ENCODE measurements around the gene BABAM2.

DNA sequence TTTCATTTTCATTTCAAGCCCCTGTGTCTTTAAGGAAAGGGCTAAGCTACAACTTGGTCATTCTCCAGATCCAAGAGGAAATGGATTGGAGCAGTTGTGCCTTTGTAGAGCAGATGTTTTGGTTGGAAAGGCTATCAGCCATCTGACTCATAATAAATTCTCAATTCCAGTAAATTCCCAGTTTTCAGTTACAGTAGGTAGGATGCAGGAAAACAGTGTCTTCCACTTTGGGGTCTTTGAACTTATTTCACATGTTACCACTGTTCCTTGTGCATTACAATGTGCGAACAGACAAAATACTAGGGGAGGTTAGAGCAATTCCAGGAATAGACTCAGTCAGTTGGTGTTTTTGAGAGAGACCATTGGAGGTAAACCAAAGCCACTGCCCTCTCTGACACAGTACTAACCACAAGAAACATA is 211.9 kb downstream of the BABAM2 start:
- TF ChIP-seq ZNF549 (tag by site-specific recombination; IDR thresholded peaks at IDR 0.05), result no peak
- TF ChIP-seq MYNN (tag by site-specific recombination; IDR thresholded peaks at IDR 0.05; ENCODE audit: borderline replicate concordance), result no peak
- TF ChIP-seq, protein P1, sequence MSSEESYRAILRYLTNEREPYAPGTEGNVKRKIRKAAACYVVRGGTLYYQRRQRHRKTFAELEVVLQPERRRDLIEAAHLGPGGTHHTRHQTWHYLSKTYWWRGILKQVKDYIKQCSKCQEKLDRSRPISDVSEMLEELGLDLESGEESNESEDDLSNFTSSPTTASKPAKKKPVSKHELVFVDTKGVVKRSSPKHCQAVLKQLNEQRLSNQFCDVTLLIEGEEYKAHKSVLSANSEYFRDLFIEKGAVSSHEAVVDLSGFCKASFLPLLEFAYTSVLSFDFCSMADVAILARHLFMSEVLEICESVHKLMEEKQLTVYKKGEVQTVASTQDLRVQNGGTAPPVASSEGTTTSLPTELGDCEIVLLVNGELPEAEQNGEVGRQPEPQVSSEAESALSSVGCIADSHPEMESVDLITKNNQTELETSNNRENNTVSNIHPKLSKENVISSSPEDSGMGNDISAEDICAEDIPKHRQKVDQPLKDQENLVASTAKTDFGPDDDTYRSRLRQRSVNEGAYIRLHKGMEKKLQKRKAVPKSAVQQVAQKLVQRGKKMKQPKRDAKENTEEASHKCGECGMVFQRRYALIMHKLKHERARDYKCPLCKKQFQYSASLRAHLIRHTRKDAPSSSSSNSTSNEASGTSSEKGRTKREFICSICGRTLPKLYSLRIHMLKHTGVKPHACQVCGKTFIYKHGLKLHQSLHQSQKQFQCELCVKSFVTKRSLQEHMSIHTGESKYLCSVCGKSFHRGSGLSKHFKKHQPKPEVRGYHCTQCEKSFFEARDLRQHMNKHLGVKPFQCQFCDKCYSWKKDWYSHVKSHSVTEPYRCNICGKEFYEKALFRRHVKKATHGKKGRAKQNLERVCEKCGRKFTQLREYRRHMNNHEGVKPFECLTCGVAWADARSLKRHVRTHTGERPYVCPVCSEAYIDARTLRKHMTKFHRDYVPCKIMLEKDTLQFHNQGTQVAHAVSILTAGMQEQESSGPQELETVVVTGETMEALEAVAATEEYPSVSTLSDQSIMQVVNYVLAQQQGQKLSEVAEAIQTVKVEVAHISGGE (tag by site-specific recombination; conservative IDR thresholded peaks at IDR 0.05; ENCODE audit: low read depth), result no peak
- no peak for TF ChIP-seq ZNF19 (tag by site-specific recombination; IDR thresholded peaks at IDR 0.05; ENCODE audit: low read depth)
- TF ChIP-seq ZNF274 (IDR thresholded peaks at IDR 0.05; ENCODE audit: low read length), result no peak
- TF ChIP-seq ZNF274 (tag by site-specific recombination; IDR thresholded peaks at IDR 0.05; ENCODE audit: borderline replicate concordance), result no peak
- no peak for TF ChIP-seq PRDM1 (tag by site-specific recombination; IDR thresholded peaks at IDR 0.05)
- TF ChIP-seq, protein P2, sequence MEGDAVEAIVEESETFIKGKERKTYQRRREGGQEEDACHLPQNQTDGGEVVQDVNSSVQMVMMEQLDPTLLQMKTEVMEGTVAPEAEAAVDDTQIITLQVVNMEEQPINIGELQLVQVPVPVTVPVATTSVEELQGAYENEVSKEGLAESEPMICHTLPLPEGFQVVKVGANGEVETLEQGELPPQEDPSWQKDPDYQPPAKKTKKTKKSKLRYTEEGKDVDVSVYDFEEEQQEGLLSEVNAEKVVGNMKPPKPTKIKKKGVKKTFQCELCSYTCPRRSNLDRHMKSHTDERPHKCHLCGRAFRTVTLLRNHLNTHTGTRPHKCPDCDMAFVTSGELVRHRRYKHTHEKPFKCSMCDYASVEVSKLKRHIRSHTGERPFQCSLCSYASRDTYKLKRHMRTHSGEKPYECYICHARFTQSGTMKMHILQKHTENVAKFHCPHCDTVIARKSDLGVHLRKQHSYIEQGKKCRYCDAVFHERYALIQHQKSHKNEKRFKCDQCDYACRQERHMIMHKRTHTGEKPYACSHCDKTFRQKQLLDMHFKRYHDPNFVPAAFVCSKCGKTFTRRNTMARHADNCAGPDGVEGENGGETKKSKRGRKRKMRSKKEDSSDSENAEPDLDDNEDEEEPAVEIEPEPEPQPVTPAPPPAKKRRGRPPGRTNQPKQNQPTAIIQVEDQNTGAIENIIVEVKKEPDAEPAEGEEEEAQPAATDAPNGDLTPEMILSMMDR (tag by site-specific recombination; IDR thresholded peaks at IDR 0.05), result no peak
- TF ChIP-seq, protein P3, sequence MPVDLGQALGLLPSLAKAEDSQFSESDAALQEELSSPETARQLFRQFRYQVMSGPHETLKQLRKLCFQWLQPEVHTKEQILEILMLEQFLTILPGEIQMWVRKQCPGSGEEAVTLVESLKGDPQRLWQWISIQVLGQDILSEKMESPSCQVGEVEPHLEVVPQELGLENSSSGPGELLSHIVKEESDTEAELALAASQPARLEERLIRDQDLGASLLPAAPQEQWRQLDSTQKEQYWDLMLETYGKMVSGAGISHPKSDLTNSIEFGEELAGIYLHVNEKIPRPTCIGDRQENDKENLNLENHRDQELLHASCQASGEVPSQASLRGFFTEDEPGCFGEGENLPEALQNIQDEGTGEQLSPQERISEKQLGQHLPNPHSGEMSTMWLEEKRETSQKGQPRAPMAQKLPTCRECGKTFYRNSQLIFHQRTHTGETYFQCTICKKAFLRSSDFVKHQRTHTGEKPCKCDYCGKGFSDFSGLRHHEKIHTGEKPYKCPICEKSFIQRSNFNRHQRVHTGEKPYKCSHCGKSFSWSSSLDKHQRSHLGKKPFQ (tag by site-specific recombination; IDR thresholded peaks at IDR 0.05), result no peak
